ENCODE results near the gene CLEC4G.
"Not testable (repeated sequence)": the region's sequence is repeated elsewhere in the genome, so short reads cannot be mapped to it uniquely, and the experiment has no call there.

Gene CLEC4G

DNA sequence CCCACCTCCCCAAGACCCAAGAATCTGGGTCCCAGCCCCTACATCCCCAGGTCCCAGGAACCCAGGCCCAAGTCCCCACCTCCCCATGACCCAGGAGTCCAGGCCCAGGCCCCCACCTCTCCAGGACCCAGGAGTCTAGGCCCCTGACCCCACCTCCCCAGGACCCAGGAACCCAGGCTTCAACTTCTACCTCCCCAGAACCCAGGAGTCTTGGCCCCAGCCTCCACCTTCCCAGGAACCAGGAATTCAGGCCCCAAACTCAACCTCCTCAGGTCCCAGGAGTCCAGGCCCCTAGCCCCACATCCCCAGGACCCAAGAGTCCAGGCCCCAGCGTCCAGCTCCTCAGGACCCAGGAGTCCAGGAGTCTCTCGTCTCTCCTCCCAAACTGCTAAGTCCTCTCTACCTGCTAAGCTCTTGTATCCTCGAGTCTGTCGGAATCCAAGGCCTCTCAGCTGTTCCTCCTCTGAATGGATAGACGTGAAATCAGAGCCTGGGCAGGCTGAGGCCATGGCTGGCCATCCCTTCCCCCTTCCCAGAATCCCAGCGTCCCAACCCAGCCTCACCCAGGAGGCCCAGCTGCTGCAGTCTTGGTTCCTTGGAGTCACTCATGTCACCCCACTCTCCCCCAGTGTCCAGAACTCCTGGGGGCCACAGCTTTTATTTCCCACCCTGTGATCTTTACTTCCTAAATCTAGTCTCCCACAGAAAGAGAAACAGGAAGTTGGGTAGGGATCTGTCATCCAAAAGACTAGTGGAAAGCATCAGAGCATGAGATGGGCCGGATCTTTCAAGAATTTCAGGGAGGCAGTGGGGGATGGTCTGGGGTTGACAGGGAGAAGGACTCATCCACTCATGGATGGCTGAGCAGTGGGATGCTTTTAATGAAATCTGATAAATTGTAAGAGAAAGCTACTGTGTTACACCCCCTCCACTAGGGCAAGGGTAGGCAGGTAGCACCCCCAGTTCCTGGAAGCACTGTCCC is 15.3 kb upstream of the CLEC4G start, which contains the start of gene CD209:
CD209 (minus strand) TSS at position 632 of the 982 bp plus-strand sequence; CDS start at position 609, 23 bp downstream.
- no peak for DNase-seq (ENCODE audit: low read depth in 2 of 2, low spot score in 1 of 2)

DNA sequence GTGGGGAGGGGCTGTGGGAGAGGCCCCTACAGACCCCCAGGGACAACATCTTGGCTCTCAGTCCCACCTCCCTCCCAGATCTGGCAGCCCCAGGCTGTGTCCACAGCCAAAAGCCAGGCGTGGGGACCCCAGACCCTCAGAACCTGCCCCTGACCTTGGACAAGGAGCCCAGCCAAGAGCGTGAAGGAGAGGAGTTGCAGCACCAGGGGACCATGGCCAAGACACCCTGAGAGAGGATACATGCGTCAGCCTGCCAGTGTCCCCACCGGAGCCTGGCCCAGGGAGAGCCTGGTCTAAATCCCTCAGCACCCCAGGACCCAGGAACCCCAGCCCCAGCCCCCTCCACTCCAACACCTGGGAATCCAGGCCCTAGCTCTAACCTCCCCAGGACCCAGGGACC is 14.4 kb upstream of the CLEC4G start:
- not testable (repeated sequence) for DNase-seq (ENCODE audit: low read depth in 2 of 2, low spot score in 1 of 2)

DNA sequence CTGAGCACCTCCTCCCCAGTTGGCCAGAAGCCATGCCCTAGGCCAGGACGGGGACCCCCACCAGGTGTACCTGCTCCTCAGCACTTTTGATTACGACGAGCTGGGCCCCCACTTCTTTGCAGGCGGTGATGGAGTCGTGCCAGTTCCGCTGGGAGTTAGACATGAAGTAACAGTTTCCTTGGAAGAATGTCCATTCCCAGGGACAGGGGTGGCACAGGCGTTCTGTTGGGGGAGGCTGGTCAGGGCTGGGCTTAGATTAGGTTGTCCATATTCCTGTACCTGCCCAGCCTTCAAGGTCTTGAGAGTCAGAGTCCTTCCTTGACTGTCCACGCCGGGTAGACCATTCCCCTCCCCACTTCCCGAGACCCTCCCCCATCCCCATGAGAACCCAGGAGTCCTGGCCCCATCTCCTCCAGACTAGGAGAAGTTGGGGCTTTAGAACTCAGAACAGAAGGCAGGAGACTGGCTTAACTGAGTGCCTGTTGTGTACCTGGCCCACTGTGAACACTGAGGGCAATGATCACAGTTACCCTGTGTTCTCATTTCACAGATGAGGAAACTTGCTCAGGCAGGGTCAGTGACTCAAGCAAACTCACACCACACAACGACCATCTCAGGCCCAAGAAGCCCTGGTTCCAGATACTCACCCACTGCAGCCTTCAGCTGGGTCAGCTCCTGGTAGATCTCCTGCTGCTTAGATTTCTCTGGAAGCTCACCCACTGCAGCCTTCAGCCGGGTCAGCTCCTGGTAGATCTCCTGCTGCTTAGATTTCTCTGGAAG is 13.2 kb upstream of the CLEC4G start:
- DNase-seq (ENCODE audit: low read depth in 2 of 2, low spot score in 1 of 2): no peak

GRCh38 chr19:7744199-7744786 is 12.4 kb upstream of the CLEC4G start:
- DNase-seq (ENCODE audit: low read depth in 2 of 2, low spot score in 1 of 2): no peak

DNA sequence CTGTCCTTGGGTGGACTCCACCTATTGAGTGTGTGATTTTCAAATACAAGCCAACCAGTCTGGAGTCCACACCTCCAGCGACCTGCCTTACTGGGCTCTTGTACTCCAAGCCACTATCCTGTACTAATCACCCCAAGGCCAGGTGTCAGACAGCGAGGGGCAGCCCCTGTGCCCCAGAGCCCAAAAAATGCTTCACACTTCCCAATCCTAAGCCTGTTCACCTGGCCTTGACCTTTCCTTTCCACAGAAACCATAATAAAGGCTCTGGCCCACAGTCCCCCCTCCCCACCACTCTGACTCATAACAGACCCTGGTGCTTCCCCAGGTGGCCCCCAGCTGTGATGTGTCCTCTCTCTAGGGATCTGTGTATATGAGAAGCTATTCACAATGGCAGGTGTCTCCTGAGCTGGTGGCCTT is 11.5 kb upstream of the CLEC4G start:
- no peak for DNase-seq (ENCODE audit: low read depth in 2 of 2, low spot score in 1 of 2)

GRCh38 chr19:7742991-7743390 is 11.1 kb upstream of the CLEC4G start:
- DNase-seq (ENCODE audit: low read depth in 2 of 2, low spot score in 1 of 2): no peak

GRCh38 chr19:7742575-7742974 is 10.7 kb upstream of the CLEC4G start:
- DNase-seq (ENCODE audit: low read depth in 2 of 2, low spot score in 1 of 2): no peak

DNA sequence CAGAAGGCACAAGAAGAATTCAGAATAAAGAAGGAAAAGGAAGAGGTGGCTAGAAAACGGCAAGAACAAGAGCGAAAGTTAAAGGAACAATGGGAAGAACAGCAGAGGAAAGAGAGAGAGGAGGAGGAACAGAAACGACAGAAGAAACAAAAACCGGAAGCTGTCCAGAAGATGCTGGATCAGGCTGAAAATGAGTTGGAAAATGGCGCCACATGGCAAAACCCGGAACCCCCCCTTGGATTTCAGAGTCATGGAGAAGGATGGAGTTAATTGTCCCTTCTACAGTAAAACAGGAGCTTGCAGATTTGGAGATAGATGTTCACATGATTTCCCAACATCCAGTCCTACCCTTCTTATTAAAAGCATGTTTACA is 8.8 kb upstream of the CLEC4G start:
- no peak for DNase-seq (ENCODE audit: low read depth in 2 of 2, low spot score in 1 of 2)

GRCh38 chr19:7739801-7740681 is 8.1 kb upstream of the CLEC4G start:
- DNase-seq (ENCODE audit: low read depth in 2 of 2, low spot score in 1 of 2): no peak

GRCh38 chr19:7739211-7739755 is 7.4 kb upstream of the CLEC4G start:
- DNase-seq (ENCODE audit: low read depth in 2 of 2, low spot score in 1 of 2): no peak

DNA sequence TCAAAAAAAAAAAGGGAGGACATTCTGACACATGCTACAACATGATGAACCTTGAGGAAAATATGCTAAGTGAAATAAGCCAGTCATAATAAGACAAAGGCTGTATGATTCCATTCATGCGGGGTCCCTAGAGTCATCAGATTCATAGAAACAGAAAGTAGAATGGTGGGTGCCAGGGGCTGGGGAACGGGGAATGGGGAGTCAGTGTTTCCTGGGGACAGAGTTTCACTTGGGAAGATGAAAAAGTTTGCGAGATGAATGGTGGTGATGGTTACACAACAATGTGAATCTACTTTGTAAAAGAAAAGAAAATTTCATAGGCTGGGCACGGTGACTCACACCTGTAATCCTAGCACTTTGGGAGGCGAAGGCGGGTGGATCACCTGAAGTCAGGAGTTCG is 6.1 kb upstream of the CLEC4G start:
- DNase-seq (ENCODE audit: low read depth in 2 of 2, low spot score in 1 of 2): no peak

GRCh38 chr19:7737215-7737614 is 5.3 kb upstream of the CLEC4G start:
- no peak for DNase-seq (ENCODE audit: low read depth in 2 of 2, low spot score in 1 of 2)

GRCh38 chr19:7736148-7736547 is 4.2 kb upstream of the CLEC4G start:
- DNase-seq (ENCODE audit: low read depth in 2 of 2, low spot score in 1 of 2): no peak

DNA sequence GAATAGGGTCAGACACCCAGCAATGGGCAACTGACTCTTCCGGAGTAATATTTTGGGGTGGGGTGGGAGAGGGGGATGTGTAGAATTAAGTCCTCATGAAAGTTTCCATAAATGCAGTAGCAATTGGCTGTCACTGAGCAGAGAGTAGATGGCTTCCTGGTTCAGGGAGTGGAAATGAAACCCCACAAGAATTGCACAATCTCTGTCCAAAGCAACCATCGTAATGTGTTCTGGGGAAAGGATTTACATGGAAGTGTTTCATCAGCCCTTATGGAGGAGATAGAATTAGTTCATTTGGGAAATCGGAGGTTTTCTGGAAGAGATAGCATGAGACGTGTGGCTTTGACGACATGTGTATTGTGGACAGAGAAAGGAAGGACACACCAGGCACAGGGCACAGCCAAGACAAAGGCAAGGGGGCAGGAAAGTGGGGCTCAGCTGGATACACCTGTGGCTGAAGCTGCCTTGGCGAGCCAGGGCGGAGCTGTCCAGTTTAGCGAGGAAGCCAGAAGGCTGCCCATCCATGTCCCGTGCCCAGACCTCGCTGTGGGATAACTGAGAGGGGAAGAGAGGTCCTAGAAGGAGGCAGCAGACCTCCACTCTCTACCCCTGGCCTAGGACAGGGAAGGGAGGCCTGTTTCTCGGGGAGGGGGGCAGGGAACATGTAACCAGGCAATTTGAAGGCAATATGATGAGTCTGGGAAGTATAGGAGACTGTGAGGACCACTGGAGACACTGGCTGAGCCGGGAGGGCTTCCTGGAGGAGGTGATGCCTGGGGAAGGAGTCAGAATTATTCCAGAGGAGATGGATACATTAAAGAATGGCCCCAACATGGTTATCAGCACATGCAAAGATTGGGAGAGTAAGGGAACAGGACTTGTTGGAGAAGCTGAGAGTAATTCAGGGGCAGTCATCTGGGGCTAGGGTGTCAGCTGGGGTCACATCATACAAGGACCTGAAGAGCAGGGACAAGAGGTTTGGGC is 2.6 kb upstream of the CLEC4G start:
- no peak for DNase-seq (ENCODE audit: low read depth in 2 of 2, low spot score in 1 of 2)

DNA sequence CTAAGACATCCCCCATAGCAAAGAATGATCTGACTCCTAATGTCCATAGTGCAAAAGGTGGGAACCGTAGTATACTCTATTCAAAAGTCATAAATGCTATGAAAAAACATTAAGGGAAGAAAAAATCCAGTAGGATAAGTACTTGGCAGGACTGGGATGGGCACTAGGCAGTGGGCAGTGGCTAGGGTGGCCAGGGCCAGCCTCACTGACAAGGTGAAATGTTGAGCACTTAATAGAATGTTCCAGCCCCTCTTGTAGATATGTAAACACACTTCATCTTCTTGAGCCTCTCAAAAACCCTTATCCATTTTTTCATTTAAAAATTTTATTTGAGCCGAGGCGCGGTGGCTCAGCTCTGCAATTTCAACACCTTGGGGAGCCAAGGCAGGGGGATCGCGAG is 1.5 kb upstream of the CLEC4G start:
- DNase-seq (ENCODE audit: low read depth in 2 of 2, low spot score in 1 of 2): no peak

DNA sequence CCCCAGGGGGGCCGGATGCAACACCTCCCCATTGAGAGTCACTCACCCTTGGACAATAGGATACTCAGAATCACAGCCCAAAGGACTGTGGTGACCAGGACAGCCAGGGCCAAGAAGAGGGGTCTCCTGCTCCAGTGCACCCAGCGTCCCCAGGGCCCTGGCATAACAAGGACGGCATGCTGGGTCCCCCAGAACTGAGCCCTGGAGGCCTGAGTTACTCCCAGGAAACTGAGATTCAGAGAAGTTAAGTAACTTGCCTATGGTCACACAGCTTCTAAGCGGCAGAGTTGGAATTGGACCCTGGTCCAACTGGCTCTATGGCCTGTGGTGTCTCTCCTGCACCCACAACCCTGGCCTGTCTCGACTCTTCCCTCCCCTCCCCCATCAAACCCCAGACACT is 295 bp downstream of the CLEC4G start:
- no peak for DNase-seq (ENCODE audit: low read depth in 2 of 2, low spot score in 1 of 2)

DNA sequence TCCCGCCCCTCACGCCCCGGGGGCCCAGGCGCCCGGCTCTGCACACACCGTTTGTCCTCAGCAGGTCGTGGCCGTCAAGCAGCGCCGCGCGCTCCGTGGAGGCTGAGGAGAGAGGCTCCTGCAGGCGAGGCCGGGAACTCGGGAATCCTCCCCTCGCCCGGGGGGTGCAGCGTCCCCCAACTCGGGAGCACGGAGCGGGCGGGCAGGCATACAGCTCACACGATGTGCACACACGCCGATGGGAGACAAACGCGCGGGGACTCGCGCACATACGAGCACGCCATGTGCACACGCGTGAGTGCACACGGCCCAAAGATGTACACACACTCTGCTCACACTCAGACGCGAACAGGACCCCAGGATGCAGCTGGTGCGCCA is 703 bp downstream of the CLEC4G start:
- DNase-seq (ENCODE audit: low read depth in 2 of 2, low spot score in 1 of 2): no peak

- DNase-seq (ENCODE audit: low read depth in 2 of 2, low spot score in 1 of 2): no peak
Observed at GRCh38 chr19:7730286-7731217, 1.4 kb downstream of the CLEC4G start.

All from stimulated activated CD8-positive, alpha-beta memory T cell treated with anti-CD3 and anti-CD28 coated beads, Interleukin-4, amount 100 ng/mL, for 4 hours (primary cell).